Kidney epithelial cell (primary cell): ENCODE results near the gene ZNF532. TPM values are rescaled to one million over a fixed set of nuclear protein-coding genes. Genes with fewer than 3 reads are reported as not detected.

Source experiments
- DNase-seq: peaks from one replicate; pipeline ENCODE4 v3.0.0-alpha.2; 2010; ENCODE audit warnings: low read depth
- H3K27me3 ChIP-seq: 2 replicates; pipeline ENCODE4 v1.6.0; 2011; ENCODE audit warnings: low read length; ENCODE audit not compliant: control insufficient read depth, insufficient read depth
- H3K36me3 ChIP-seq: 2 replicates; pipeline ENCODE4 v1.5.1; 2011; ENCODE audit warnings: low read length; ENCODE audit not compliant: control insufficient read depth, insufficient read depth
- H3K4me3 ChIP-seq: 2 replicates; pipeline ENCODE4 v1.5.1; 2011; ENCODE audit warnings: low read depth, mild to moderate bottlenecking, control low read depth, low read length
- total RNA-seq: library from RNA; depleted of rRNA; stranded (reverse); fragments of >200 nt; gene quantifications from 2 replicates; pipeline ENCODE4 v1.2.3, GENCODE V29; 2015
- TF ChIP-seq, protein P1 (sequence below): IDR thresholded peaks from 2 replicates; pipeline ENCODE4 v1.5.1; 2011; ENCODE audit warnings: mild to moderate bottlenecking, moderate library complexity, low read length, control low read depth, inconsistent platforms; ENCODE audit not compliant: insufficient read depth, poor library complexity, severe bottlenecking

Gene ZNF532
- total RNA-seq, 1 donor from 2014 or later: 89.5 TPM

GRCh38 chr18:58902961-58903360, 38.3 kb downstream of the ZNF532 start:
- no peak for DNase-seq
- no peak overlapping the region for H3K4me3 ChIP-seq
- no peaks in the 10 kb centered on the region for H3K27me3 ChIP-seq
- H3K36me3 ChIP-seq: peaks cover 1% of the 10 kb centered on the region
- TF ChIP-seq, protein P1, sequence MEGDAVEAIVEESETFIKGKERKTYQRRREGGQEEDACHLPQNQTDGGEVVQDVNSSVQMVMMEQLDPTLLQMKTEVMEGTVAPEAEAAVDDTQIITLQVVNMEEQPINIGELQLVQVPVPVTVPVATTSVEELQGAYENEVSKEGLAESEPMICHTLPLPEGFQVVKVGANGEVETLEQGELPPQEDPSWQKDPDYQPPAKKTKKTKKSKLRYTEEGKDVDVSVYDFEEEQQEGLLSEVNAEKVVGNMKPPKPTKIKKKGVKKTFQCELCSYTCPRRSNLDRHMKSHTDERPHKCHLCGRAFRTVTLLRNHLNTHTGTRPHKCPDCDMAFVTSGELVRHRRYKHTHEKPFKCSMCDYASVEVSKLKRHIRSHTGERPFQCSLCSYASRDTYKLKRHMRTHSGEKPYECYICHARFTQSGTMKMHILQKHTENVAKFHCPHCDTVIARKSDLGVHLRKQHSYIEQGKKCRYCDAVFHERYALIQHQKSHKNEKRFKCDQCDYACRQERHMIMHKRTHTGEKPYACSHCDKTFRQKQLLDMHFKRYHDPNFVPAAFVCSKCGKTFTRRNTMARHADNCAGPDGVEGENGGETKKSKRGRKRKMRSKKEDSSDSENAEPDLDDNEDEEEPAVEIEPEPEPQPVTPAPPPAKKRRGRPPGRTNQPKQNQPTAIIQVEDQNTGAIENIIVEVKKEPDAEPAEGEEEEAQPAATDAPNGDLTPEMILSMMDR: no peak

GRCh38 chr18:58903533-58903932, 38.9 kb downstream of the ZNF532 start:
- H3K4me3 ChIP-seq: no peak overlapping the region
- DNase-seq: no peak
- H3K27me3 ChIP-seq: no peaks in the 10 kb centered on the region
- H3K36me3 ChIP-seq: peaks cover 1% of the 10 kb centered on the region
- TF ChIP-seq, protein P1: no peak

- Histone ChIP-seq H3K4me3 (no peak overlapping the region), H3K27me3 (no peaks in the 10 kb centered on the region), H3K36me3 (peaks cover 1% of the 10 kb centered on the region)
- TF ChIP-seq, protein P1: no peak
- no peak for DNase-seq
These were observed 41.2 kb downstream of the ZNF532 start for GRCh38 chr18:58905777-58906428.

DNA sequence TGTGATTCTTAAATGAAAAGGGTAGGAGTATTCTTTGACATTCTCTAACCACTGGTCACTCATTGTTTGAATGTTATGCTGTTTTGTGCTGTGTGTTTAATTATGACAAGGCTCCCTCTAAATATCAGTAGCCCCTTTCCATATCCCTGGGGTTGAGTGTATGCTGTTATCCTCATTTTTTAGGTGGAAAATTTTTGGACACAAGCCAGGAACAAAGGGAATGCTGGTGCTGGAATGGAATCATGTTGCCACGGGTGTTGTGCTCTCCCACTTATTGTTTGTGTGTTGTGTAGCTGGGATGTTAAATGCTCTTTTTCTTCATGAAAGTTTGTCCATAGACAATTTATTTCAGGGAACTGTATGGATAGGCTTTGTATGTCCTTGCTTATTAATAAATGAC, 43.3 kb downstream of the ZNF532 start:
- TF ChIP-seq, protein P1: no peak
- H3K36me3 ChIP-seq: peaks cover 1% of the 10 kb centered on the region
- no peak for DNase-seq
- H3K27me3 ChIP-seq: no peaks in the 10 kb centered on the region
- no peak overlapping the region for H3K4me3 ChIP-seq

DNA sequence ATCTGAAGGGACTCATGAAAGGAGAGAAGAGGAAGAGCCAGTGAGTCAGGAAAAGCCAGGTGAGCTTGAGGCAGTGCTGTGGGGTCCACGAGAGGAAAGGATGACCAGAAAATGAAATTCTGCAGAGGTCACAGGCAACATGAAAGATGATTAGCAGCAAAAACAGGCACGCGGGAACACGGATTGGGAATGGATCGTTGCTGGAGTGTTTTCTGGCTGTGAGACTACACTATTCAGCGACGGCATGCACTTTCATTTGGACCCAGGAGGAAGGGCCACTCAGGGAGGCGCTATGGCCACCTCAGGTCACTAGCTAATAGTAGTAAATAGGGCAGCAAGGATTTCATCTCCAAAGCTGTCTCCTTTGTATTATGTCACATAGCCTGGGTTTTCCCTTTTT, 44.8 kb downstream of the ZNF532 start:
- peaks cover 1% of the 10 kb centered on the region for H3K36me3 ChIP-seq
- H3K27me3 ChIP-seq: no peaks in the 10 kb centered on the region
- H3K4me3 ChIP-seq: no peak overlapping the region
- no peak for DNase-seq
- TF ChIP-seq, protein P1: no peak

DNA sequence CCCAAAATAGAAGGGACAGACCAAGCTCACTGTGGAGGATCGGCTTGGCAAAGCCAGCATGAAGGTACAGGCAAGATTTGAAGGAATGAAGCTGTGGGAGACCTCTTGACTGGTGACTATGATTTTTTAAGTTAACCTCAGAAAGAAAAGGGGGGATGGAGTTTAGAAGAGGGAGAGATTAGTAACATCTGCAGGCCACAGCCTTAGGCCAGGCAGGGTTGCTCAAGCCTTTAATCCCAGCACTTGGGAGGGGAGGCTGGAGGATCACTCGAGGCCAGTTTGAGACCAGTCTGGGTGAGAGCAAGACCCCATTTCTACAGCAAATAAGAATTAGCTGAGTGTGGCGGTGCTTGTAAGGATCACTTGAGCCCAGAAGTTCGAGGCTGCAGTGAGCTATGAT, 46.6 kb downstream of the ZNF532 start:
- DNase-seq: no peak
- no peaks in the 10 kb centered on the region for H3K27me3 ChIP-seq
- TF ChIP-seq, protein P1: no peak
- no peak overlapping the region for H3K4me3 ChIP-seq
- H3K36me3 ChIP-seq: no peaks in the 10 kb centered on the region
